Measurements from ENCODE around the gene CTTNBP2NL.

DNA sequence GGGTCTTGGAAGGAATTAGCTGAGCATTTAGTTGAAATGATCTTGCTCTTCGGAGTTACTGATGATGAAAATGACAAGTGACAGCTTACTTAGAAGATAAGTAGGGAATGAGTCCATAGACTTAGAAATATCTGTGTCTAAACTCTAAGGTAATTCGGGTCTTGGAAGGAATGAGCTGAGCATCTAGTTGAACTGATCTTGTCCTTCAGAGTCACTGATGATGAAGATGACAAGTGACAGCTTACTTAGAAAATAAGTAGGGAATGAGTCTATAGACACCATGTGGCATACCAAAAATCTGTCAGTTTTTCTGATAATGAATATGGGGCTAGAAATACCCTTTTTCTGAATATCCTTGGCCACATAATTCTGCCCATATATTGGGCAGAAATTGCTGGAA lies 14.7 kb downstream of the CTTNBP2NL start:
- TF ChIP-seq, protein P1, sequence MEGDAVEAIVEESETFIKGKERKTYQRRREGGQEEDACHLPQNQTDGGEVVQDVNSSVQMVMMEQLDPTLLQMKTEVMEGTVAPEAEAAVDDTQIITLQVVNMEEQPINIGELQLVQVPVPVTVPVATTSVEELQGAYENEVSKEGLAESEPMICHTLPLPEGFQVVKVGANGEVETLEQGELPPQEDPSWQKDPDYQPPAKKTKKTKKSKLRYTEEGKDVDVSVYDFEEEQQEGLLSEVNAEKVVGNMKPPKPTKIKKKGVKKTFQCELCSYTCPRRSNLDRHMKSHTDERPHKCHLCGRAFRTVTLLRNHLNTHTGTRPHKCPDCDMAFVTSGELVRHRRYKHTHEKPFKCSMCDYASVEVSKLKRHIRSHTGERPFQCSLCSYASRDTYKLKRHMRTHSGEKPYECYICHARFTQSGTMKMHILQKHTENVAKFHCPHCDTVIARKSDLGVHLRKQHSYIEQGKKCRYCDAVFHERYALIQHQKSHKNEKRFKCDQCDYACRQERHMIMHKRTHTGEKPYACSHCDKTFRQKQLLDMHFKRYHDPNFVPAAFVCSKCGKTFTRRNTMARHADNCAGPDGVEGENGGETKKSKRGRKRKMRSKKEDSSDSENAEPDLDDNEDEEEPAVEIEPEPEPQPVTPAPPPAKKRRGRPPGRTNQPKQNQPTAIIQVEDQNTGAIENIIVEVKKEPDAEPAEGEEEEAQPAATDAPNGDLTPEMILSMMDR (IDR thresholded peaks at IDR 0.05): no peak
- TF ChIP-seq POLR2A (IDR thresholded peaks at IDR 0.05): no peak

Data from right lobe of liver (tissue), 4 donors.